IMR-90 (cell line): ENCODE results near the gene MTMR3. TPM values are rescaled to one million over a fixed set of nuclear protein-coding genes. Genes with fewer than 3 reads are reported as not detected.

Experiments
- ATAC-seq: fragments of 200-7000 bp; cut with Tn5 transposase; 2 replicates; pipeline ENCODE4 v1.9.1; 2020; ENCODE audit warnings: low read depth, mild to moderate bottlenecking, moderate library complexity
- BruUV-seq: library from RNA; stranded (reverse); fragments of 400-500 nt; replicated peaks from 2 replicates; lab custom pipeline; 2021; lab: Mats Ljungman, UMichigan
- CTCF ChIA-PET: fragments of 300-600 bp; formaldehyde crosslinking; extraction: SDS; loops from one replicate; lab custom pipeline; 2021; ENCODE audit warnings: antibody characterized with exemption; lab: Yijun Ruan, JAX
- POLR2A ChIA-PET: fragments of 300-600 bp; sonication (Branson Sonifier 250); formaldehyde crosslinking; loops from one replicate; lab custom pipeline; 2022; ENCODE audit warnings: antibody characterized with exemption; ENCODE audit not compliant: unreplicated experiment; lab: Charles Lee
- DNase-seq: peaks from one replicate; pipeline ENCODE4 v3.0.0; 2013
- H2AFZ ChIP-seq: replicated peaks from 2 replicates; pipeline ENCODE3; 2013; ENCODE audit warnings: low read length, mild to moderate bottlenecking; ENCODE audit not compliant: poor library complexity
- H2AK5ac ChIP-seq: 2 replicates; pipeline ENCODE4 v1.6.1; 2013; ENCODE audit warnings: low read depth, low read length, inconsistent platforms
- H2AK9ac ChIP-seq: replicated peaks from 2 replicates; pipeline ENCODE3; 2013; ENCODE audit warnings: mild to moderate bottlenecking, low read depth, low read length, moderate library complexity; ENCODE audit not compliant: poor library complexity
- H2BK120ac ChIP-seq: 2 replicates; pipeline ENCODE4 v1.6.1; 2013; ENCODE audit warnings: low read depth, low read length, inconsistent platforms
- H2BK15ac ChIP-seq: 3 replicates; pipeline ENCODE4 v1.6.1; 2013; ENCODE audit warnings: low read depth, low read length, inconsistent platforms
- H2BK20ac ChIP-seq: 2 replicates; pipeline ENCODE4 v1.6.1; 2013; ENCODE audit warnings: low read depth, mild to moderate bottlenecking, inconsistent platforms, low read length, moderate library complexity
- H2BK5ac ChIP-seq: 2 replicates; pipeline ENCODE4 v1.6.1; 2013; ENCODE audit warnings: mild to moderate bottlenecking, low read depth, low read length, inconsistent platforms; ENCODE audit not compliant: poor library complexity, severe bottlenecking
- H3K14ac ChIP-seq: replicated peaks from 2 replicates; pipeline ENCODE4 v1.6.1; 2013; ENCODE audit warnings: low read depth, low read length, inconsistent platforms
- H3K18ac ChIP-seq: 2 replicates; pipeline ENCODE4 v1.6.1; 2013; ENCODE audit warnings: low read depth, low read length, control low read depth
- H3K23ac ChIP-seq: 2 replicates; pipeline ENCODE4 v1.6.1; 2013; ENCODE audit warnings: low read depth, low read length, inconsistent platforms
- H3K27ac ChIP-seq: 2 replicates; pipeline ENCODE4 v1.5.1; 2013; ENCODE audit warnings: mild to moderate bottlenecking, control low read depth, low read length; ENCODE audit not compliant: insufficient read depth
- H3K27me3 ChIP-seq: 2 replicates; pipeline ENCODE4 v1.6.1; 2013; ENCODE audit warnings: low read length; ENCODE audit not compliant: control insufficient read depth, insufficient read depth
- H3K36me3 ChIP-seq: 2 replicates; pipeline ENCODE4 v1.6.1; 2013; ENCODE audit warnings: low read length, mixed read lengths; ENCODE audit not compliant: control insufficient read depth, insufficient read depth
- H3K4ac ChIP-seq: 2 replicates; pipeline ENCODE4 v1.6.1; 2013; ENCODE audit warnings: low read depth, low read length, inconsistent platforms
- H3K4me1 ChIP-seq: 2 replicates; pipeline ENCODE4 v1.6.1; 2013; ENCODE audit warnings: low read length, mixed read lengths; ENCODE audit not compliant: control insufficient read depth, insufficient read depth
- H3K4me2 ChIP-seq: 2 replicates; pipeline ENCODE4 v1.6.1; 2013; ENCODE audit warnings: low read depth, mild to moderate bottlenecking, control low read depth, low read length, moderate library complexity
- H3K4me3 ChIP-seq: 2 replicates; pipeline ENCODE4 v1.5.1; 2013; ENCODE audit warnings: low read depth, mild to moderate bottlenecking, control low read depth, low read length, moderate library complexity; ENCODE audit not compliant: insufficient read depth
- H3K56ac ChIP-seq: 2 replicates; pipeline ENCODE4 v1.6.1; 2013; ENCODE audit warnings: low read length, inconsistent platforms; ENCODE audit not compliant: insufficient read depth; ENCODE audit errors: extremely low read depth
- H3K79me1 ChIP-seq, 2 experiments: 2 replicates each; pipeline ENCODE4 v1.6.1; 2013; ENCODE audit warnings: low read length in 2 of 2, inconsistent platforms in 1 of 2, low read depth in 1 of 2
- H3K9ac ChIP-seq: 2 replicates; pipeline ENCODE4 v1.6.1; 2013; ENCODE audit warnings: low read depth, low read length, control low read depth
- H3K9me1 ChIP-seq: 2 replicates; pipeline ENCODE4 v1.6.1; 2013; ENCODE audit warnings: low read length, inconsistent platforms; ENCODE audit not compliant: insufficient read depth
- H3K9me3 ChIP-seq: 2 replicates; pipeline ENCODE4 v1.6.1; 2013; ENCODE audit warnings: low read length; ENCODE audit not compliant: control insufficient read depth, insufficient read depth
- H4K20me1 ChIP-seq: 2 replicates; pipeline ENCODE4 v1.6.1; 2013; ENCODE audit warnings: low read length, inconsistent platforms; ENCODE audit not compliant: insufficient read depth
- H4K5ac ChIP-seq: 2 replicates; pipeline ENCODE4 v1.6.1; 2013; ENCODE audit warnings: mild to moderate bottlenecking, low read depth, low read length, control low read depth
- H4K8ac ChIP-seq, 2 experiments: 2 replicates each; pipeline ENCODE4 v1.6.1; 2013; ENCODE audit warnings: low read depth in 2 of 2, low read length in 2 of 2, control low read depth in 1 of 2, inconsistent platforms in 1 of 2
- H4K91ac ChIP-seq: 2 replicates; pipeline ENCODE4 v1.6.1; 2013; ENCODE audit warnings: low read depth, low read length, inconsistent platforms; ENCODE audit not compliant: insufficient read depth
- BHLHE40 ChIP-seq: fragments of 150-350 bp; IDR thresholded peaks from 2 replicates; pipeline ENCODE4 v1.6.1; 2016; ENCODE audit warnings: mild to moderate bottlenecking, low read depth, low read length
- CEBPB ChIP-seq: IDR thresholded peaks from 2 replicates; pipeline ENCODE4 v1.6.1; 2012; ENCODE audit warnings: low read depth, low read length, improper control_type of control experiment
- CHD1 ChIP-seq: IDR thresholded peaks from 2 replicates; pipeline ENCODE4 v1.6.1; 2012; ENCODE audit warnings: low read depth, low read length, improper control_type of control experiment
- FOS ChIP-seq: fragments of 150-350 bp; IDR thresholded peaks from 2 replicates; pipeline ENCODE4 v1.6.1; 2016; ENCODE audit warnings: low read depth, low read length
- MAFK ChIP-seq: IDR thresholded peaks from 2 replicates; pipeline ENCODE4 v1.6.1; 2012; ENCODE audit warnings: low read depth, low read length, improper control_type of control experiment
- MAZ ChIP-seq: IDR thresholded peaks from 2 replicates; pipeline ENCODE4 v1.6.1; 2012; ENCODE audit warnings: low read depth, mild to moderate bottlenecking, low read length, improper control_type of control experiment, moderate library complexity, borderline replicate concordance
- MXI1 ChIP-seq: IDR thresholded peaks from 2 replicates; pipeline ENCODE4 v1.6.1; 2012; ENCODE audit warnings: low read depth, mild to moderate bottlenecking, low read length, moderate library complexity, borderline replicate concordance
- NFE2L2 ChIP-seq: fragments of 150-350 bp; IDR thresholded peaks from 2 replicates; pipeline ENCODE4 v1.6.1; 2016; ENCODE audit warnings: low read depth, mild to moderate bottlenecking, low read length
- POLR2A ChIP-seq: IDR thresholded peaks from 2 replicates; pipeline ENCODE4 v1.6.1; 2012; ENCODE audit warnings: mild to moderate bottlenecking, low read depth, low read length
- RAD21 ChIP-seq: IDR thresholded peaks from 2 replicates; pipeline ENCODE4 v1.6.1; 2012; ENCODE audit warnings: low read length, improper control_type of control experiment
- RCOR1 ChIP-seq: IDR thresholded peaks from 2 replicates; pipeline ENCODE4 v1.6.1; 2012; ENCODE audit warnings: mild to moderate bottlenecking, low read length, improper control_type of control experiment; ENCODE audit not compliant: insufficient replicate concordance
- RFX5 ChIP-seq: IDR thresholded peaks from 2 replicates; pipeline ENCODE4 v1.8.0; 2012; ENCODE audit warnings: low read depth, mild to moderate bottlenecking, low read length, moderate library complexity
- SMC3 ChIP-seq: fragments of 150-350 bp; IDR thresholded peaks from 2 replicates; pipeline ENCODE4 v1.6.1; 2016; ENCODE audit warnings: low read depth, mild to moderate bottlenecking, antibody characterized with exemption, low read length, moderate library complexity
- WGBS, 2 experiments: methylation state at CpG; one replicate each; pipeline versions ENCODE4 v1.1.5 to v1.1.7; 2013; ENCODE audit warnings: missing lambda C conversion rate in 2 of 2; ENCODE audit not compliant: insufficient read length in 1 of 2; ENCODE audit errors: extremely low coverage in 2 of 2; 5-methylcytosine and 5-hydroxymethylcytosine counted together
- dilution Hi-C: fragments of 300-500 bp; cut with HindIII; formaldehyde crosslinking; loops from one replicate; pipeline ENCODE4 v1.14.3; 2018; ENCODE audit warnings: low sequenced_read_pairs; ENCODE audit not compliant: unreplicated experiment
- in situ Hi-C: fragments of 300-500 bp; cut with MboI; formaldehyde crosslinking; loops from 3 replicates; pipeline ENCODE4 v1.14.3; 2019; ENCODE audit warnings: low sequenced_read_pairs, inconsistent platforms, mixed read lengths
- intact Hi-C: fragments of 100-400 bp; cut with micrococcal nuclease; formaldehyde crosslinking; loops from 2 replicates; pipeline ENCODE4 v1.10.0; 2022
- polyA plus RNA-seq, 3 experiments: library from polyadenylated mRNA; depleted of rRNA; stranded (reverse); fragments of >200 nt; gene quantifications; 2 replicates each; pipeline ENCODE4 v1.2.3, GENCODE V29; 2012; ENCODE audit warnings: low replicate concordance in 1 of 3
- total RNA-seq: library from RNA; depleted of rRNA; stranded (reverse); fragments of >200 nt; gene quantifications from 2 replicates; pipeline ENCODE4 v1.2.3, GENCODE V29; 2012
- TF ChIP-seq, protein P1 (sequence below): fragments of 150-350 bp; IDR thresholded peaks from 2 replicates; pipeline ENCODE4 v1.6.1; 2016; ENCODE audit warnings: low read depth, mild to moderate bottlenecking, low read length, moderate library complexity, borderline replicate concordance
- TF ChIP-seq, protein P2 (sequence below): fragments of 150-350 bp; IDR thresholded peaks from 2 replicates; pipeline ENCODE4 v1.6.1; 2017; ENCODE audit warnings: mild to moderate bottlenecking, antibody characterized with exemption, low read length, low read depth

MTMR3 gene
- total and polyA plus RNA-seq, 2 of the 4 experiments (the other 2 are of a cell fraction) = 21.3 to 29.4 TPM

DNA sequence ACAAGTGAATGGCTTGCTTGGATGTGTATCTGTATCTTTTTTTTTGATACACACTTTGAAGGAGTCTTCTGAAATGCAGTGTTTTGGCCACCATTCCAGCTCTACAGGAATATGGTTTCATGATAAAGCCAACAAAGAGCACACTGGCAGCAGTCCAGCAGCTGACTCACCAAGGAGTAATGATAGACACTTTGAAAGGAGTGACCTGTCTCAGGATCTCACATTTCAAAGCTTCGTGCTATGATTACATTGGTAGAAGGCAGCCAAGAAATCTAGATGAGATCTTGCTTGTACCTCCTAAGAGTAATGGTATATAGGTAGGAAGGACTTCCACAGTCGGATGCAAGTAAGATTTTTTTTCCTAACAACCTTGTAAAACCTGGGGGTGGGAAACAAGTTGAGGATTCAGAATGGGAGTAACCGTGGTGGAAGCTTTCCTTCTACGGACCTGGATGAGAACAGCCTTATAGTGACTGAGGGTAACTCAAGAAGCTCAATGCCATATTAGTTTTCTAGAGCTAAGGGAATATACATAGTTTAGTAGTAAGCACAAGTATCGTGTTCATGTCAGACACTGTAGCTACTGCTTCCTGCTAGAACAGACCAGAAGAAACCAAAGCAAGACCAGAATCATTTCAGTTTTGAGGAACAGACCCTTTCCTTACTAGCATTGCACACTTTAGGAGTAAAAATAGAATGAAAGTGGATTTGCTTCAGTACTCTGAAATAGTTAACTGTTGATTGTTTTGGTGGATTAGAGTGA lies 25.0 kb downstream of the MTMR3 start:
- H4K20me1 ChIP-seq = peaks cover 35% of the 10 kb centered on the region
- no peak for TF ChIP-seq RFX5
- 0 out of 2 replicates have a peak, but pooled peaks have one; percentile 16 for TF ChIP-seq CEBPB
- no peak for TF ChIP-seq RAD21
- peak; percentile 26 for TF ChIP-seq RCOR1
- TF ChIP-seq CHD1 = no peak
- TF ChIP-seq, protein P1, sequence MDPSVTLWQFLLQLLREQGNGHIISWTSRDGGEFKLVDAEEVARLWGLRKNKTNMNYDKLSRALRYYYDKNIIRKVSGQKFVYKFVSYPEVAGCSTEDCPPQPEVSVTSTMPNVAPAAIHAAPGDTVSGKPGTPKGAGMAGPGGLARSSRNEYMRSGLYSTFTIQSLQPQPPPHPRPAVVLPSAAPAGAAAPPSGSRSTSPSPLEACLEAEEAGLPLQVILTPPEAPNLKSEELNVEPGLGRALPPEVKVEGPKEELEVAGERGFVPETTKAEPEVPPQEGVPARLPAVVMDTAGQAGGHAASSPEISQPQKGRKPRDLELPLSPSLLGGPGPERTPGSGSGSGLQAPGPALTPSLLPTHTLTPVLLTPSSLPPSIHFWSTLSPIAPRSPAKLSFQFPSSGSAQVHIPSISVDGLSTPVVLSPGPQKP = no peak
- TF ChIP-seq FOS = peak; percentile 72; the same call in 1 of the 2 replicates
- no peak for TF ChIP-seq MAZ
- TF ChIP-seq, protein P2, sequence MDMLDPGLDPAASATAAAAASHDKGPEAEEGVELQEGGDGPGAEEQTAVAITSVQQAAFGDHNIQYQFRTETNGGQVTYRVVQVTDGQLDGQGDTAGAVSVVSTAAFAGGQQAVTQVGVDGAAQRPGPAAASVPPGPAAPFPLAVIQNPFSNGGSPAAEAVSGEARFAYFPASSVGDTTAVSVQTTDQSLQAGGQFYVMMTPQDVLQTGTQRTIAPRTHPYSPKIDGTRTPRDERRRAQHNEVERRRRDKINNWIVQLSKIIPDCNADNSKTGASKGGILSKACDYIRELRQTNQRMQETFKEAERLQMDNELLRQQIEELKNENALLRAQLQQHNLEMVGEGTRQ = no peak
- TF ChIP-seq SMC3 = peak; percentile 11; the same call in 1 of the 2 replicates
- no peak for TF ChIP-seq NFE2L2
- TF ChIP-seq MAFK = no peak
- TF ChIP-seq MXI1 = no peak
- no peak for TF ChIP-seq POLR2A
- TF ChIP-seq BHLHE40 = no peak

More for the DNA sequence above, 25.0 kb downstream of the MTMR3 start:
- peak overlapping the region; percentile 85 for H2BK5ac ChIP-seq
- H3K9me3 ChIP-seq = no peaks in the 10 kb centered on the region
- dilution Hi-C loops = no loop called here
- peak overlapping the region; percentile 62; the same call in 1 of the 2 replicates for H3K4ac ChIP-seq
- peak overlapping the region; percentile 58; the same call in 1 of the 2 replicates for H2AK5ac ChIP-seq
- peak overlapping the region; percentile 18; the same call in 1 of the 2 replicates for H3K27ac ChIP-seq
- peak overlapping the region; percentile 71 for H2BK20ac ChIP-seq
- H3K14ac ChIP-seq = peak overlapping the region; percentile 60
- H2AK9ac ChIP-seq = no peak overlapping the region
- POLR2A ChIA-PET = no interaction called here
- BruUV-seq = no TSS peak
- peak; percentile 75 for ATAC-seq
- H2AFZ ChIP-seq = no peak overlapping the region
- H3K36me3 ChIP-seq = no peaks in the 10 kb centered on the region
- H4K8ac ChIP-seq = peak overlapping the region in 1 of 2 experiments; percentile 46; a peak in 1 of 4 replicates
- H4K91ac ChIP-seq = peak overlapping the region; percentile 67; the same call in 1 of the 2 replicates
- H3K4me3 ChIP-seq = no peak overlapping the region
- peak overlapping the region; percentile 4; the same call in 1 of the 2 replicates for H4K5ac ChIP-seq
- CTCF ChIA-PET = interaction anchor here (1.6 kb wide), 1 partner anchor 97 kb away, joined by 5 read pairs; no protein-coding TSS in a partner anchor
- H3K79me1 ChIP-seq = peaks cover 15 to 68% of the 10 kb centered on the region in 2 experiments
- peak overlapping the region; percentile 54; the same call in 1 of the 2 replicates for H3K23ac ChIP-seq
- H2BK15ac ChIP-seq = peak overlapping the region; percentile 32; the same call in 2 of the 3 replicates
- H3K9ac ChIP-seq = no peak overlapping the region
- DNase-seq = peak; percentile 99
- no peaks in the 10 kb centered on the region for H3K27me3 ChIP-seq
- peaks cover 15% of the 10 kb centered on the region for H3K9me1 ChIP-seq
- no peak overlapping the region for H3K56ac ChIP-seq
- peaks cover 14% of the 10 kb centered on the region for H3K4me1 ChIP-seq
- peak overlapping the region; percentile 16; the same call in 1 of the 2 replicates for H3K18ac ChIP-seq
- in situ Hi-C loops = no loop called here
- no CpG with 5 or more reads among the region's 5 CpGs for WGBS, 2 experiments
- intact Hi-C loops = no loop called here
- peak overlapping the region; percentile 68; the same call in 1 of the 2 replicates for H3K4me2 ChIP-seq
- peak overlapping the region; percentile 59 for H2BK120ac ChIP-seq
